ENCODE data around the gene TRAF4. TPM values are rescaled to one million over a fixed set of nuclear protein-coding genes. Genes with fewer than 3 reads are reported as not detected.

Gene TRAF4
- total and polyA plus RNA-seq, 9 of the 15 experiments (the other 6 are each of a cell fraction or from before 2014, with no cell fraction given): 2.4 to 147 (median 72.4) TPM

DNA sequence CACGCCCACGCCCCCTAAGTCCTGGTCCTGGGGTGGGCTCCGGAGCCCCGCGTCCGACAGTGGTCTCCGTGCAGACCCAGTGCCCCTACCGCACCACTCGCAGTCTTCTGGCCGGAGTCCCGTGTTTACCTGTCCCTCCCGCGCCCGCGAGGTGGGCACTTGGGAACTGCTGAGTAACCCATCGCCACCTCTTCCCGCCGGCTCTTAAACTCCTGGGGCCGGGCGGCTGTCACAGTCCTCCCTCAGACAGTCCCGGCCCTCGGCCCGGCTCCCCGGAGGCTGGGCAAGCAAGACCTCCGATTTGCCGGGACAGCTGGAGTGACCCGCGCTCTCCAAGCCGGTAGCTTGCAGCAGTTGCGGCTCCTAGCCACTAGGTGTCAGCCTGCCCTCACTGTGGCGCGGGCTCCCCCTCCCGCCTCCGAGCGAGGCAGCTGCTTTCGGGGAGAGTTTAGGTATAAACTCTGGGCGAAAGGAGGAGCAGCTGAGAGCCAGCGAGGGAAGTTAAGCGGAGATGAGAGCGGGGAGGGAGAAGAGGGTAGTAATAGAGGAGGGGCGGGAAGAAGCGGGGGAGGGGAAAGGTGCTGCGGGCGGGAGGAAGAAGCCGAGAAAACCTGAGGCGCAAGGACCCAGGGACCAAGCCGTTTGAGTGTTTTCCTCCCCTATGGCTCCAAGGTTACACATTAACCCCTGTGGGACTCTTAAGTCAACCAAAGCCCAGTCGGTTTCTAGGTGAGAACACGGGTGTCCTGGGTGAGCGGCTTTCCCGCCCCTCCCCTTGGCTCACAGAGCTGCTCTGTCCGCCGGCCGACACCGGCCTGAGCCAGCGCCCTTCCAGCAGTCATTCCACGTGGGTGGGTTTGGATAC, 17.0 kb upstream of the TRAF4 start (continued):
- TF ChIP-seq, protein P1, sequence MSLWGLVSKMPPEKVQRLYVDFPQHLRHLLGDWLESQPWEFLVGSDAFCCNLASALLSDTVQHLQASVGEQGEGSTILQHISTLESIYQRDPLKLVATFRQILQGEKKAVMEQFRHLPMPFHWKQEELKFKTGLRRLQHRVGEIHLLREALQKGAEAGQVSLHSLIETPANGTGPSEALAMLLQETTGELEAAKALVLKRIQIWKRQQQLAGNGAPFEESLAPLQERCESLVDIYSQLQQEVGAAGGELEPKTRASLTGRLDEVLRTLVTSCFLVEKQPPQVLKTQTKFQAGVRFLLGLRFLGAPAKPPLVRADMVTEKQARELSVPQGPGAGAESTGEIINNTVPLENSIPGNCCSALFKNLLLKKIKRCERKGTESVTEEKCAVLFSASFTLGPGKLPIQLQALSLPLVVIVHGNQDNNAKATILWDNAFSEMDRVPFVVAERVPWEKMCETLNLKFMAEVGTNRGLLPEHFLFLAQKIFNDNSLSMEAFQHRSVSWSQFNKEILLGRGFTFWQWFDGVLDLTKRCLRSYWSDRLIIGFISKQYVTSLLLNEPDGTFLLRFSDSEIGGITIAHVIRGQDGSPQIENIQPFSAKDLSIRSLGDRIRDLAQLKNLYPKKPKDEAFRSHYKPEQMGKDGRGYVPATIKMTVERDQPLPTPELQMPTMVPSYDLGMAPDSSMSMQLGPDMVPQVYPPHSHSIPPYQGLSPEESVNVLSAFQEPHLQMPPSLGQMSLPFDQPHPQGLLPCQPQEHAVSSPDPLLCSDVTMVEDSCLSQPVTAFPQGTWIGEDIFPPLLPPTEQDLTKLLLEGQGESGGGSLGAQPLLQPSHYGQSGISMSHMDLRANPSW (CRISPR knock-in tag; IDR thresholded peaks at IDR 0.05): 0 out of 2 replicates have a peak, but pooled peaks have one; percentile 38
- TF ChIP-seq, protein P2, sequence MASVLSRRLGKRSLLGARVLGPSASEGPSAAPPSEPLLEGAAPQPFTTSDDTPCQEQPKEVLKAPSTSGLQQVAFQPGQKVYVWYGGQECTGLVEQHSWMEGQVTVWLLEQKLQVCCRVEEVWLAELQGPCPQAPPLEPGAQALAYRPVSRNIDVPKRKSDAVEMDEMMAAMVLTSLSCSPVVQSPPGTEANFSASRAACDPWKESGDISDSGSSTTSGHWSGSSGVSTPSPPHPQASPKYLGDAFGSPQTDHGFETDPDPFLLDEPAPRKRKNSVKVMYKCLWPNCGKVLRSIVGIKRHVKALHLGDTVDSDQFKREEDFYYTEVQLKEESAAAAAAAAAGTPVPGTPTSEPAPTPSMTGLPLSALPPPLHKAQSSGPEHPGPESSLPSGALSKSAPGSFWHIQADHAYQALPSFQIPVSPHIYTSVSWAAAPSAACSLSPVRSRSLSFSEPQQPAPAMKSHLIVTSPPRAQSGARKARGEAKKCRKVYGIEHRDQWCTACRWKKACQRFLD (CRISPR knock-in tag; IDR thresholded peaks at IDR 0.05): no peak
- peak; percentile 82; the same call in 1 of the 2 replicates for TF ChIP-seq ZBTB7A (IDR thresholded peaks at IDR 0.05; ENCODE audit: borderline replicate concordance, control insufficient read depth, low read depth, low read length)
- no peak for TF ChIP-seq KAT2B (IDR thresholded peaks at IDR 0.05; ENCODE audit: low read depth, low read length)
- TF ChIP-seq RUNX1 (IDR thresholded peaks at IDR 0.05; ENCODE audit: low read depth): no peak
- TF ChIP-seq CXXC5 (CRISPR knock-in tag; IDR thresholded peaks at IDR 0.05): peak; percentile 21; the same call in 1 of the 2 replicates
- TF ChIP-seq, protein P3, sequence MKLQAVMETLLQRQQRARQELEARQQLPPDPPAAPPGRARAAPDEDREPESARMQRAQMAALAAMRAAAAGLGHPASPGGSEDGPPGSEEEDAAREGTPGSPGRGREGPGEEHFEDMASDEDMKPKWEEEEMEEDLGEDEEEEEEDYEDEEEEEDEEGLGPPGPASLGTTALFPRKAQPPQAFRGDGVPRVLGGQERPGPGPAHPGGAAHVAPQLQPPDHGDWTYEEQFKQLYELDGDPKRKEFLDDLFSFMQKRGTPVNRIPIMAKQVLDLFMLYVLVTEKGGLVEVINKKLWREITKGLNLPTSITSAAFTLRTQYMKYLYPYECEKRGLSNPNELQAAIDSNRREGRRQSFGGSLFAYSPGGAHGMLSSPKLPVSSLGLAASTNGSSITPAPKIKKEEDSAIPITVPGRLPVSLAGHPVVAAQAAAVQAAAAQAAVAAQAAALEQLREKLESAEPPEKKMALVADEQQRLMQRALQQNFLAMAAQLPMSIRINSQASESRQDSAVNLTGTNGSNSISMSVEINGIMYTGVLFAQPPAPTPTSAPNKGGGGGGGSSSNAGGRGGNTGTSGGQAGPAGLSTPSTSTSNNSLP (IDR thresholded peaks at IDR 0.05; ENCODE audit: borderline replicate concordance, low read depth, low read length): no peak
- TF ChIP-seq POU5F1 (IDR thresholded peaks at IDR 0.05; ENCODE audit: borderline replicate concordance, low read depth, low read length, partially characterized antibody): peak; percentile 3
- no peak for TF ChIP-seq BRD4 (IDR thresholded peaks at IDR 0.05)
- TF ChIP-seq, protein P4, sequence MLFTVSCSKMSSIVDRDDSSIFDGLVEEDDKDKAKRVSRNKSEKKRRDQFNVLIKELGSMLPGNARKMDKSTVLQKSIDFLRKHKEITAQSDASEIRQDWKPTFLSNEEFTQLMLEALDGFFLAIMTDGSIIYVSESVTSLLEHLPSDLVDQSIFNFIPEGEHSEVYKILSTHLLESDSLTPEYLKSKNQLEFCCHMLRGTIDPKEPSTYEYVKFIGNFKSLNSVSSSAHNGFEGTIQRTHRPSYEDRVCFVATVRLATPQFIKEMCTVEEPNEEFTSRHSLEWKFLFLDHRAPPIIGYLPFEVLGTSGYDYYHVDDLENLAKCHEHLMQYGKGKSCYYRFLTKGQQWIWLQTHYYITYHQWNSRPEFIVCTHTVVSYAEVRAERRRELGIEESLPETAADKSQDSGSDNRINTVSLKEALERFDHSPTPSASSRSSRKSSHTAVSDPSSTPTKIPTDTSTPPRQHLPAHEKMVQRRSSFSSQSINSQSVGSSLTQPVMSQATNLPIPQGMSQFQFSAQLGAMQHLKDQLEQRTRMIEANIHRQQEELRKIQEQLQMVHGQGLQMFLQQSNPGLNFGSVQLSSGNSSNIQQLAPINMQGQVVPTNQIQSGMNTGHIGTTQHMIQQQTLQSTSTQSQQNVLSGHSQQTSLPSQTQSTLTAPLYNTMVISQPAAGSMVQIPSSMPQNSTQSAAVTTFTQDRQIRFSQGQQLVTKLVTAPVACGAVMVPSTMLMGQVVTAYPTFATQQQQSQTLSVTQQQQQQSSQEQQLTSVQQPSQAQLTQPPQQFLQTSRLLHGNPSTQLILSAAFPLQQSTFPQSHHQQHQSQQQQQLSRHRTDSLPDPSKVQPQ (CRISPR knock-in tag; IDR thresholded peaks at IDR 0.05; ENCODE audit: borderline replicate concordance): no peak
- TF ChIP-seq XRCC4 (IDR thresholded peaks at IDR 0.05; ENCODE audit: extremely low read depth, insufficient read depth, insufficient read length): no peak
- TF ChIP-seq LEF1 (IDR thresholded peaks at IDR 0.05): peak; percentile 73
- no peak for TF ChIP-seq MTF1 (CRISPR knock-in tag; IDR thresholded peaks at IDR 0.05; ENCODE audit: borderline replicate concordance)
- TF ChIP-seq, protein P5, sequence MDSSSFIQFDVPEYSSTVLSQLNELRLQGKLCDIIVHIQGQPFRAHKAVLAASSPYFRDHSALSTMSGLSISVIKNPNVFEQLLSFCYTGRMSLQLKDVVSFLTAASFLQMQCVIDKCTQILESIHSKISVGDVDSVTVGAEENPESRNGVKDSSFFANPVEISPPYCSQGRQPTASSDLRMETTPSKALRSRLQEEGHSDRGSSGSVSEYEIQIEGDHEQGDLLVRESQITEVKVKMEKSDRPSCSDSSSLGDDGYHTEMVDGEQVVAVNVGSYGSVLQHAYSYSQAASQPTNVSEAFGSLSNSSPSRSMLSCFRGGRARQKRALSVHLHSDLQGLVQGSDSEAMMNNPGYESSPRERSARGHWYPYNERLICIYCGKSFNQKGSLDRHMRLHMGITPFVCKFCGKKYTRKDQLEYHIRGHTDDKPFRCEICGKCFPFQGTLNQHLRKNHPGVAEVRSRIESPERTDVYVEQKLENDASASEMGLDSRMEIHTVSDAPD (CRISPR knock-in tag; IDR thresholded peaks at IDR 0.05): no peak
- TF ChIP-seq PRPF4 (IDR thresholded peaks at IDR 0.05; ENCODE audit: insufficient read depth, low read depth, low read length, poor library complexity, severe bottlenecking): peak; percentile 44

Measured in K562 (cell line).